ENCODE data around the gene ATG5. TPM values are rescaled to one million over a fixed set of nuclear protein-coding genes. Genes with fewer than 3 reads are reported as not detected.

ATG5 gene
- total RNA-seq, 2 donors from 2014 or later, result 28.4 to 30.1 TPM

- DNase-seq (ENCODE audit: low spot score) (no peak), ATAC-seq (ENCODE audit: insufficient number of reproducible peaks, low FRiP score, low read depth) (no peak)
- Histone ChIP-seq H3K36me3 (peaks cover 2% of the 10 kb centered on the region), H3K4me1 (ENCODE audit: control insufficient read depth in 1 of 2, low read depth in 2 of 2) (peaks cover 9 to 12% of the 10 kb centered on the region in 2 donors), H3K27me3 (replicated peaks; ENCODE audit: insufficient read depth) (no peaks in the 10 kb centered on the region), H3K4me3 (no peak overlapping the region), H3K27ac (no peak overlapping the region), H3K9me3 (no peaks in the 10 kb centered on the region)
- no peak for TF ChIP-seq CTCF (IDR thresholded peaks at IDR 0.05)
Measured at GRCh38 chr6:106247733-106248132, 77.8 kb downstream of the ATG5 start.

- peaks cover 2% of the 10 kb centered on the region for H3K36me3 ChIP-seq
- no peak for DNase-seq (ENCODE audit: low spot score)
- H3K4me1 ChIP-seq (ENCODE audit: control insufficient read depth in 1 of 2, low read depth in 2 of 2), result peaks cover 5 to 7% of the 10 kb centered on the region in 2 donors
- no peak overlapping the region for H3K27ac ChIP-seq
- H3K27me3 ChIP-seq (replicated peaks; ENCODE audit: insufficient read depth), result no peaks in the 10 kb centered on the region
- ATAC-seq (ENCODE audit: insufficient number of reproducible peaks, low FRiP score, low read depth), result no peak
- H3K4me3 ChIP-seq, result no peak overlapping the region
- H3K9me3 ChIP-seq, result no peaks in the 10 kb centered on the region
- TF ChIP-seq CTCF (IDR thresholded peaks at IDR 0.05), result no peak
Measured at GRCh38 chr6:106247293-106247692, 78.3 kb downstream of the ATG5 start.

GRCh38 chr6:106244931-106245330 is 80.6 kb downstream of the ATG5 start:
- Histone ChIP-seq H3K27ac (no peak overlapping the region), H3K36me3 (peaks cover 2% of the 10 kb centered on the region), H3K4me1 (ENCODE audit: control insufficient read depth in 1 of 2, low read depth in 2 of 2) (no peaks in the 10 kb centered on the region), H3K4me3 (no peak overlapping the region), H3K9me3 (no peaks in the 10 kb centered on the region), H3K27me3 (replicated peaks; ENCODE audit: insufficient read depth) (no peaks in the 10 kb centered on the region)
- ATAC-seq (ENCODE audit: insufficient number of reproducible peaks, low FRiP score, low read depth), result no peak
- TF ChIP-seq CTCF (IDR thresholded peaks at IDR 0.05), result no peak
- no peak for DNase-seq (ENCODE audit: low spot score)

GRCh38 chr6:106244521-106244920 is 81.0 kb downstream of the ATG5 start:
- TF ChIP-seq CTCF (IDR thresholded peaks at IDR 0.05), result no peak
- no peak overlapping the region for H3K4me3 ChIP-seq
- DNase-seq (ENCODE audit: low spot score), result no peak
- H3K27me3 ChIP-seq (replicated peaks; ENCODE audit: insufficient read depth), result no peaks in the 10 kb centered on the region
- H3K36me3 ChIP-seq, result peaks cover 2% of the 10 kb centered on the region
- no peaks in the 10 kb centered on the region for H3K4me1 ChIP-seq (ENCODE audit: control insufficient read depth in 1 of 2, low read depth in 2 of 2)
- no peak for ATAC-seq (ENCODE audit: insufficient number of reproducible peaks, low FRiP score, low read depth)
- H3K9me3 ChIP-seq, result no peaks in the 10 kb centered on the region
- no peak overlapping the region for H3K27ac ChIP-seq

GRCh38 chr6:106243261-106243660 is 82.3 kb downstream of the ATG5 start:
- H3K27ac ChIP-seq, result no peak overlapping the region
- DNase-seq (ENCODE audit: low spot score) (no peak), ATAC-seq (ENCODE audit: insufficient number of reproducible peaks, low FRiP score, low read depth) (no peak)
- no peak for TF ChIP-seq CTCF (IDR thresholded peaks at IDR 0.05)
- no peaks in the 10 kb centered on the region for H3K27me3 ChIP-seq (replicated peaks; ENCODE audit: insufficient read depth)
- no peaks in the 10 kb centered on the region for H3K9me3 ChIP-seq
- H3K36me3 ChIP-seq, result peaks cover 2% of the 10 kb centered on the region
- H3K4me3 ChIP-seq, result no peak overlapping the region
- no peaks in the 10 kb centered on the region for H3K4me1 ChIP-seq (ENCODE audit: control insufficient read depth in 1 of 2, low read depth in 2 of 2)
